GM21381 (cell line): ENCODE measurements around the gene RGS21.

Experiments
- ATAC-seq: cut with Tn5 transposase; IDR thresholded peaks from one replicate; pipeline ENCODE4 v1.9.1; 2021; ENCODE audit warnings: mild to moderate bottlenecking, moderate library complexity; ENCODE audit not compliant: unreplicated experiment

RGS21 gene

GRCh38 chr1:192378276-192378675 lies 61.5 kb downstream of the RGS21 start:
- ATAC-seq = no peak

- no peak for ATAC-seq
These were observed 62.1 kb downstream of the RGS21 start for GRCh38 chr1:192378878-192379277.

GRCh38 chr1:192379554-192379953 lies 62.8 kb downstream of the RGS21 start:
- ATAC-seq = no peak

GRCh38 chr1:192382758-192383157 lies 66.0 kb downstream of the RGS21 start:
- no peak for ATAC-seq

GRCh38 chr1:192386051-192386650 lies 69.4 kb downstream of the RGS21 start:
- ATAC-seq = no peak

GRCh38 chr1:192395211-192395610 lies 78.4 kb downstream of the RGS21 start:
- ATAC-seq = no peak

- no peak for ATAC-seq
These were observed 79.1 kb downstream of the RGS21 start for GRCh38 chr1:192395895-192396294.

- ATAC-seq = no peak
These were observed 82.4 kb downstream of the RGS21 start for GRCh38 chr1:192399161-192399560.

GRCh38 chr1:192401825-192402224 lies 85.0 kb downstream of the RGS21 start:
- no peak for ATAC-seq

GRCh38 chr1:192402571-192402970 lies 85.8 kb downstream of the RGS21 start:
- ATAC-seq = no peak

- no peak for ATAC-seq
These were observed 90.4 kb downstream of the RGS21 start for GRCh38 chr1:192407206-192407605.
